Measurements from ENCODE around the gene TSPAN9. TPM values are rescaled to one million over a fixed set of nuclear protein-coding genes. Genes with fewer than 3 reads are reported as not detected.

The TSPAN9 gene
- total RNA-seq, 1 experiment from 2014 or later: 7.7 TPM

DNA sequence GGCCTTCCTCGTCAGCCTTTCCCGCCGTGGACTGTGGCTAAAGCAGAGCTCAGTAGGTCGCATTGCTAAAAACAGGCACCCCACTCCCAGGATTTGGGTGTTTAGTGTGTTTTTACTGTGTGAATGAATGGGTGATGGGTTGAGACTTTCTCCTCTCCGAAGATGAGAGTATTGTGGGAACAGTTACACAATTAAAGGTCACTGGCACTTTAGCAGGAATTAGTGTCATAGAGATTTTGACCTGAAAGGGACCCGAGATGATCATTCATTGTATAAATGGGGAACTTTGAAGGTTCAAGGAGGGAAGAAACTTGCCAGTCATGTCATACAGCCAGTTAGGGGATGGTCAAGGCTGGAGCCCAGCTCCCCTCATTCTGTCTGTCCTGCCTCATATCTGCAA lies 56.9 kb downstream of the TSPAN9 start:
- no peak for ATAC-seq
- Histone ChIP-seq H3K9me3 (ENCODE audit: control insufficient read depth, insufficient read depth, low read depth, low read length) (no peaks in the 10 kb centered on the region), H3K4me1 (ENCODE audit: control insufficient read depth, insufficient read depth, low read length) (no peaks in the 10 kb centered on the region), H3K27ac (ENCODE audit: low read length) (no peak overlapping the region), H3K27me3 (ENCODE audit: control insufficient read depth, insufficient read depth, low read length) (no peaks in the 10 kb centered on the region), H3K4me3 (ENCODE audit: low read depth in 2 of 2, low read length in 2 of 2) (no peak overlapping the region), H3K36me3 (ENCODE audit: control insufficient read depth, insufficient read depth, low read length) (no peaks in the 10 kb centered on the region)
- CTCF ChIA-PET: no interaction called here
- in situ Hi-C loops (cut with HindIII; ENCODE audit: low pct_unique_long_range_greater_than_20kb, low sequenced_read_pairs): no loop called here
- no peak for DNase-seq (ENCODE audit: low read depth, low spot score)
- intact Hi-C loops (cut with micrococcal nuclease; ENCODE audit: unreplicated experiment): no loop called here
- no peak for TF ChIP-seq POLR2AphosphoS5 (IDR thresholded peaks at IDR 0.05; ENCODE audit: low read depth, low read length)
- TF ChIP-seq, protein P1, sequence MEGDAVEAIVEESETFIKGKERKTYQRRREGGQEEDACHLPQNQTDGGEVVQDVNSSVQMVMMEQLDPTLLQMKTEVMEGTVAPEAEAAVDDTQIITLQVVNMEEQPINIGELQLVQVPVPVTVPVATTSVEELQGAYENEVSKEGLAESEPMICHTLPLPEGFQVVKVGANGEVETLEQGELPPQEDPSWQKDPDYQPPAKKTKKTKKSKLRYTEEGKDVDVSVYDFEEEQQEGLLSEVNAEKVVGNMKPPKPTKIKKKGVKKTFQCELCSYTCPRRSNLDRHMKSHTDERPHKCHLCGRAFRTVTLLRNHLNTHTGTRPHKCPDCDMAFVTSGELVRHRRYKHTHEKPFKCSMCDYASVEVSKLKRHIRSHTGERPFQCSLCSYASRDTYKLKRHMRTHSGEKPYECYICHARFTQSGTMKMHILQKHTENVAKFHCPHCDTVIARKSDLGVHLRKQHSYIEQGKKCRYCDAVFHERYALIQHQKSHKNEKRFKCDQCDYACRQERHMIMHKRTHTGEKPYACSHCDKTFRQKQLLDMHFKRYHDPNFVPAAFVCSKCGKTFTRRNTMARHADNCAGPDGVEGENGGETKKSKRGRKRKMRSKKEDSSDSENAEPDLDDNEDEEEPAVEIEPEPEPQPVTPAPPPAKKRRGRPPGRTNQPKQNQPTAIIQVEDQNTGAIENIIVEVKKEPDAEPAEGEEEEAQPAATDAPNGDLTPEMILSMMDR (IDR thresholded peaks at IDR 0.05): no peak
- TF ChIP-seq, protein P2, sequence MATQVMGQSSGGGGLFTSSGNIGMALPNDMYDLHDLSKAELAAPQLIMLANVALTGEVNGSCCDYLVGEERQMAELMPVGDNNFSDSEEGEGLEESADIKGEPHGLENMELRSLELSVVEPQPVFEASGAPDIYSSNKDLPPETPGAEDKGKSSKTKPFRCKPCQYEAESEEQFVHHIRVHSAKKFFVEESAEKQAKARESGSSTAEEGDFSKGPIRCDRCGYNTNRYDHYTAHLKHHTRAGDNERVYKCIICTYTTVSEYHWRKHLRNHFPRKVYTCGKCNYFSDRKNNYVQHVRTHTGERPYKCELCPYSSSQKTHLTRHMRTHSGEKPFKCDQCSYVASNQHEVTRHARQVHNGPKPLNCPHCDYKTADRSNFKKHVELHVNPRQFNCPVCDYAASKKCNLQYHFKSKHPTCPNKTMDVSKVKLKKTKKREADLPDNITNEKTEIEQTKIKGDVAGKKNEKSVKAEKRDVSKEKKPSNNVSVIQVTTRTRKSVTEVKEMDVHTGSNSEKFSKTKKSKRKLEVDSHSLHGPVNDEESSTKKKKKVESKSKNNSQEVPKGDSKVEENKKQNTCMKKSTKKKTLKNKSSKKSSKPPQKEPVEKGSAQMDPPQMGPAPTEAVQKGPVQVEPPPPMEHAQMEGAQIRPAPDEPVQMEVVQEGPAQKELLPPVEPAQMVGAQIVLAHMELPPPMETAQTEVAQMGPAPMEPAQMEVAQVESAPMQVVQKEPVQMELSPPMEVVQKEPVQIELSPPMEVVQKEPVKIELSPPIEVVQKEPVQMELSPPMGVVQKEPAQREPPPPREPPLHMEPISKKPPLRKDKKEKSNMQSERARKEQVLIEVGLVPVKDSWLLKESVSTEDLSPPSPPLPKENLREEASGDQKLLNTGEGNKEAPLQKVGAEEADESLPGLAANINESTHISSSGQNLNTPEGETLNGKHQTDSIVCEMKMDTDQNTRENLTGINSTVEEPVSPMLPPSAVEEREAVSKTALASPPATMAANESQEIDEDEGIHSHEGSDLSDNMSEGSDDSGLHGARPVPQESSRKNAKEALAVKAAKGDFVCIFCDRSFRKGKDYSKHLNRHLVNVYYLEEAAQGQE (IDR thresholded peaks at IDR 0.05; ENCODE audit: insufficient read depth in 1 of 2, low read depth in 2 of 2, low read length in 1 of 2): no peak
- TF ChIP-seq TCF7L2 (IDR thresholded peaks at IDR 0.05; ENCODE audit: low read depth, low read length): no peak
- no peak for TF ChIP-seq SIN3A (IDR thresholded peaks at IDR 0.05; ENCODE audit: borderline replicate concordance, insufficient read depth, low read depth, low read length)
- POLR2A ChIA-PET: interaction anchor here (0.5 kb wide), 1 partner anchor 240 kb away, joined by 3 read pairs; no protein-coding TSS in a partner anchor
- BruUV-seq (replicated peaks): no TSS peak

DNA sequence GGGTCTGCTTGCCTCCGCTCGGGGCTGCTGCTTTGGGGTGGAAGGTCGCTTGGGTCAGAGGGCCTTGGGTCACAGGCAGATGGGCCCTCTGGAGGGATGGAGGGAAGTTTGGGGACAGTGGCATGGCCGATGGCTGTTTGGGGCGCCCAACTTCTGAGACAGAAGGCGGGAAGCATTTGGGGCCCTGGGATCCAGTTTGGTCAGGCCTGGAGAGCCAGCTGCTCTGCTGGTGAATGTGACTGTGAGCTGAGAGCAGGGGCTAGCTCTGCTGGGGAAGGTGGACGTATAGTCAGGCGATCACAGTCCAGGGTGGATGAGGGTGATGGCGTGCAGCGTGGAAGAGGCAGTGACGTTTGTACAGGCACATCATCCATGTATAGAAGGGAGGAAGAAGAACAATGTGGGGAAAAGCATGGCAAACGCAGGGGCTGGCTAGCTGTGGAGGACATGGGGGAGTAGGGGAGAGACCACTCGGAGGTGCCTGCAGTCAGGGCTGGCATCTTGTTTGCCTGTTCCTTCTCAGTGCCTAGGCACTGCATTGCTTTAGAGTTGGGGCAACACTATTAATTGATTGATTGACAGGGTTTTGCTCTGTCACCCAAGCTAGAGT lies 57.5 kb downstream of the TSPAN9 start:
- no peak overlapping the region for H3K27ac ChIP-seq (ENCODE audit: low read length)
- H3K4me3 ChIP-seq (ENCODE audit: low read depth in 2 of 2, low read length in 2 of 2): no peak overlapping the region
- H3K27me3 ChIP-seq (ENCODE audit: control insufficient read depth, insufficient read depth, low read length): no peaks in the 10 kb centered on the region
- DNase-seq (ENCODE audit: low read depth, low spot score) (no peak), ATAC-seq (no peak)
- CTCF ChIA-PET: interaction anchor here (0.5 to 0.9 kb wide), 3 partner anchors 73 to 141 kb away, joined by 3 read pairs; no protein-coding TSS in a partner anchor
- no peaks in the 10 kb centered on the region for H3K9me3 ChIP-seq (ENCODE audit: control insufficient read depth, insufficient read depth, low read depth, low read length)
- in situ Hi-C loops (cut with HindIII; ENCODE audit: low pct_unique_long_range_greater_than_20kb, low sequenced_read_pairs): no loop called here
- no TSS peak for BruUV-seq (replicated peaks)
- no peaks in the 10 kb centered on the region for H3K4me1 ChIP-seq (ENCODE audit: control insufficient read depth, insufficient read depth, low read length)
- intact Hi-C loops (cut with micrococcal nuclease; ENCODE audit: unreplicated experiment): loop anchor here (1.0 kb wide), 1 partner anchor 141 kb away; no protein-coding TSS in a partner anchor
- POLR2A ChIA-PET: interaction anchor here (0.5 kb wide), 1 partner anchor 241 kb away, joined by 3 read pairs; no protein-coding TSS in a partner anchor
- H3K36me3 ChIP-seq (ENCODE audit: control insufficient read depth, insufficient read depth, low read length): no peaks in the 10 kb centered on the region
- TF ChIP-seq, protein P2 (IDR thresholded peaks at IDR 0.05; ENCODE audit: insufficient read depth in 1 of 2, low read depth in 2 of 2, low read length in 1 of 2): no peak
- no peak for TF ChIP-seq TCF7L2 (IDR thresholded peaks at IDR 0.05; ENCODE audit: low read depth, low read length)
- TF ChIP-seq, protein P1 (IDR thresholded peaks at IDR 0.05): no peak
- no peak for TF ChIP-seq SIN3A (IDR thresholded peaks at IDR 0.05; ENCODE audit: borderline replicate concordance, insufficient read depth, low read depth, low read length)
- no peak for TF ChIP-seq POLR2AphosphoS5 (IDR thresholded peaks at IDR 0.05; ENCODE audit: low read depth, low read length)
